K562 (cell line): ENCODE measurements around the gene DESI2. TPM values are rescaled to one million over a fixed set of nuclear protein-coding genes. Genes with fewer than 3 reads are reported as not detected.

Source experiments
- CBX1 ChIP-seq: sonication (generic); IDR thresholded peaks from 2 replicates; pipeline ENCODE4 v1.6.1; 2016; ENCODE audit warnings: antibody characterized with exemption, low read depth, mild to moderate bottlenecking
- ELK3 ChIP-seq: fragments of 450-650 bp; formaldehyde crosslinking; IDR thresholded peaks from 2 replicates; pipeline ENCODE4 v1.4.0; 2020; ENCODE audit warnings: mild to moderate bottlenecking
- FOXK1 ChIP-seq: sonication (generic); formaldehyde crosslinking; IDR thresholded peaks from 2 replicates; pipeline ENCODE4 v1.8.0; 2022; ENCODE audit warnings: missing genetic modification reagents, mild to moderate bottlenecking, borderline replicate concordance
- HES1 ChIP-seq: fragments of 450-650 bp; IDR thresholded peaks from 2 replicates; pipeline ENCODE4 v1.6.1; 2016; ENCODE audit warnings: low read depth, mild to moderate bottlenecking, moderate library complexity
- HMG20B ChIP-seq: fragments of 250-450 bp; sonication (Bioruptor Pico); IDR thresholded peaks from 2 replicates; pipeline ENCODE4 v1.5.0; 2021; ENCODE audit warnings: mild to moderate bottlenecking
- MEIS2 ChIP-seq: fragments of 450-650 bp; IDR thresholded peaks from 2 replicates; pipeline ENCODE4 v1.6.1; 2014; ENCODE audit warnings: mild to moderate bottlenecking; ENCODE audit not compliant: partially characterized antibody
- NCOA1 ChIP-seq: fragments of 450-650 bp; IDR thresholded peaks from 2 replicates; pipeline ENCODE4 v1.6.1; 2016; ENCODE audit warnings: low read depth
- NFE2L1 ChIP-seq: fragments of 450-650 bp; IDR thresholded peaks from 2 replicates; pipeline ENCODE4 v1.6.1; 2016; ENCODE audit warnings: missing genetic modification characterization, low read depth, mild to moderate bottlenecking, missing compliant biosample characterization, moderate library complexity, borderline replicate concordance
- POLR2A ChIP-seq: fragments of 450-650 bp; conservative IDR thresholded peaks from 2 replicates; pipeline ENCODE4 v1.6.1; 2016
- POLR2B ChIP-seq: fragments of 450-650 bp; IDR thresholded peaks from 2 replicates; pipeline ENCODE4 v1.6.1; 2018; ENCODE audit warnings: low read depth; ENCODE audit not compliant: partially characterized antibody
- POU5F1 ChIP-seq: fragments of 150-350 bp; IDR thresholded peaks from 2 replicates; pipeline ENCODE4 v1.6.1; 2014; ENCODE audit warnings: borderline replicate concordance, low read length, low read depth, mild to moderate bottlenecking; ENCODE audit not compliant: partially characterized antibody
- RHOXF2B ChIP-seq: fragments of 250-450 bp; sonication (Bioruptor Pico); conservative IDR thresholded peaks from 2 replicates; pipeline ENCODE4 v1.5.1; 2021
- RUNX1 ChIP-seq: sonication (generic); IDR thresholded peaks from 2 replicates; pipeline ENCODE4 v1.6.1; 2016; ENCODE audit warnings: antibody characterized with exemption, low read depth
- SLC30A9 ChIP-seq: fragments of 250-450 bp; sonication (Bioruptor Pico); IDR thresholded peaks from 2 replicates; pipeline ENCODE4 v1.8.0; 2022; ENCODE audit warnings: mild to moderate bottlenecking, moderate library complexity
- SMARCA5 ChIP-seq: fragments of 450-650 bp; IDR thresholded peaks from 2 replicates; pipeline ENCODE4 v1.6.1; 2016
- TBL1XR1 ChIP-seq, 2 experiments: IDR thresholded peaks; 2 replicates each; pipeline ENCODE4 v1.6.1; 2012; ENCODE audit warnings: improper control_type of control experiment in 2 of 2, low read length in 2 of 2, mild to moderate bottlenecking in 1 of 2
- WHSC1 ChIP-seq: IDR thresholded peaks from one replicate; pipeline ENCODE4 v1.6.1; 2012; ENCODE audit warnings: low read length, control low read depth, inconsistent platforms
- ZNF282 ChIP-seq: sonication (generic); formaldehyde crosslinking; IDR thresholded peaks from 2 replicates; pipeline ENCODE4 v1.8.1; 2023; ENCODE audit warnings: missing genetic modification reagents
- polyA plus RNA-seq, 8 experiments: library from polyadenylated mRNA; depleted of rRNA in 4 of 8; stranded (reverse) in 5 of 8; unstranded in 3 of 8; fragments of >200 nt; fragmentation: Nextera tagmentation in 2 of 8; fragmentation: Illumina TruSeq in 1 of 8; extraction: Ambion mirVana in 2 of 8; extraction: Trizol in 1 of 8; gene quantifications; 2 replicates each; pipeline versions ENCODE4 v1.2.1 to v1.2.3, GENCODE V29; 2011 to 2014; ENCODE audit warnings: inconsistent platforms in 1 of 8, missing spikeins in 1 of 8
- total RNA-seq, 7 experiments: library from RNA; depleted of rRNA in 6 of 7; stranded (reverse); fragments of >200 nt in 6 of 7; fragmentation: Illumina TruSeq in 2 of 7; extraction: Trizol in 2 of 7; gene quantifications; 2 replicates each; pipeline versions ENCODE4 v1.2.1 to v1.2.3, GENCODE V29; 2011 to 2021; ENCODE audit warnings: low replicate concordance in 1 of 7
- TF ChIP-seq, protein P1 (sequence below): fragments of 450-650 bp; IDR thresholded peaks from 2 replicates; pipeline ENCODE4 v1.6.1; 2016; ENCODE audit warnings: low read depth

Gene DESI2
- total and polyA plus RNA-seq, 9 of the 15 experiments (the other 6 are each of a cell fraction or from before 2014, with no cell fraction given), result 17.4 to 59.4 (median 38.4) TPM

GRCh38 chr1:244651956-244652622 lies 837 bp upstream of the DESI2 start (continued):
- TF ChIP-seq HES1 (no peak), POLR2A (peak; percentile 22), TBL1XR1 (IDR thresholded peaks at IDR 0.05; ENCODE audit: low read length in 2 of 2) (no peak), WHSC1 (no peak), SMARCA5 (0 out of 2 replicates have a peak, but pooled peaks have one; percentile 34), ZNF282 (no peak), POU5F1 (no peak), ELK3 (CRISPR knock-in tag) (no peak), CBX1 (no peak), RUNX1 (no peak), NCOA1 (peak; percentile 34; the same call in 1 of the 2 replicates), POLR2B (peak; percentile 53), HMG20B (CRISPR knock-in tag) (no peak), RHOXF2B (CRISPR knock-in tag) (peak; percentile 26; the same call in 1 of the 2 replicates), MEIS2 (no peak), NFE2L1 (tag) (no peak), SLC30A9 (no peak), FOXK1 (CRISPR knock-in tag) (no peak)
- TF ChIP-seq, protein P1, sequence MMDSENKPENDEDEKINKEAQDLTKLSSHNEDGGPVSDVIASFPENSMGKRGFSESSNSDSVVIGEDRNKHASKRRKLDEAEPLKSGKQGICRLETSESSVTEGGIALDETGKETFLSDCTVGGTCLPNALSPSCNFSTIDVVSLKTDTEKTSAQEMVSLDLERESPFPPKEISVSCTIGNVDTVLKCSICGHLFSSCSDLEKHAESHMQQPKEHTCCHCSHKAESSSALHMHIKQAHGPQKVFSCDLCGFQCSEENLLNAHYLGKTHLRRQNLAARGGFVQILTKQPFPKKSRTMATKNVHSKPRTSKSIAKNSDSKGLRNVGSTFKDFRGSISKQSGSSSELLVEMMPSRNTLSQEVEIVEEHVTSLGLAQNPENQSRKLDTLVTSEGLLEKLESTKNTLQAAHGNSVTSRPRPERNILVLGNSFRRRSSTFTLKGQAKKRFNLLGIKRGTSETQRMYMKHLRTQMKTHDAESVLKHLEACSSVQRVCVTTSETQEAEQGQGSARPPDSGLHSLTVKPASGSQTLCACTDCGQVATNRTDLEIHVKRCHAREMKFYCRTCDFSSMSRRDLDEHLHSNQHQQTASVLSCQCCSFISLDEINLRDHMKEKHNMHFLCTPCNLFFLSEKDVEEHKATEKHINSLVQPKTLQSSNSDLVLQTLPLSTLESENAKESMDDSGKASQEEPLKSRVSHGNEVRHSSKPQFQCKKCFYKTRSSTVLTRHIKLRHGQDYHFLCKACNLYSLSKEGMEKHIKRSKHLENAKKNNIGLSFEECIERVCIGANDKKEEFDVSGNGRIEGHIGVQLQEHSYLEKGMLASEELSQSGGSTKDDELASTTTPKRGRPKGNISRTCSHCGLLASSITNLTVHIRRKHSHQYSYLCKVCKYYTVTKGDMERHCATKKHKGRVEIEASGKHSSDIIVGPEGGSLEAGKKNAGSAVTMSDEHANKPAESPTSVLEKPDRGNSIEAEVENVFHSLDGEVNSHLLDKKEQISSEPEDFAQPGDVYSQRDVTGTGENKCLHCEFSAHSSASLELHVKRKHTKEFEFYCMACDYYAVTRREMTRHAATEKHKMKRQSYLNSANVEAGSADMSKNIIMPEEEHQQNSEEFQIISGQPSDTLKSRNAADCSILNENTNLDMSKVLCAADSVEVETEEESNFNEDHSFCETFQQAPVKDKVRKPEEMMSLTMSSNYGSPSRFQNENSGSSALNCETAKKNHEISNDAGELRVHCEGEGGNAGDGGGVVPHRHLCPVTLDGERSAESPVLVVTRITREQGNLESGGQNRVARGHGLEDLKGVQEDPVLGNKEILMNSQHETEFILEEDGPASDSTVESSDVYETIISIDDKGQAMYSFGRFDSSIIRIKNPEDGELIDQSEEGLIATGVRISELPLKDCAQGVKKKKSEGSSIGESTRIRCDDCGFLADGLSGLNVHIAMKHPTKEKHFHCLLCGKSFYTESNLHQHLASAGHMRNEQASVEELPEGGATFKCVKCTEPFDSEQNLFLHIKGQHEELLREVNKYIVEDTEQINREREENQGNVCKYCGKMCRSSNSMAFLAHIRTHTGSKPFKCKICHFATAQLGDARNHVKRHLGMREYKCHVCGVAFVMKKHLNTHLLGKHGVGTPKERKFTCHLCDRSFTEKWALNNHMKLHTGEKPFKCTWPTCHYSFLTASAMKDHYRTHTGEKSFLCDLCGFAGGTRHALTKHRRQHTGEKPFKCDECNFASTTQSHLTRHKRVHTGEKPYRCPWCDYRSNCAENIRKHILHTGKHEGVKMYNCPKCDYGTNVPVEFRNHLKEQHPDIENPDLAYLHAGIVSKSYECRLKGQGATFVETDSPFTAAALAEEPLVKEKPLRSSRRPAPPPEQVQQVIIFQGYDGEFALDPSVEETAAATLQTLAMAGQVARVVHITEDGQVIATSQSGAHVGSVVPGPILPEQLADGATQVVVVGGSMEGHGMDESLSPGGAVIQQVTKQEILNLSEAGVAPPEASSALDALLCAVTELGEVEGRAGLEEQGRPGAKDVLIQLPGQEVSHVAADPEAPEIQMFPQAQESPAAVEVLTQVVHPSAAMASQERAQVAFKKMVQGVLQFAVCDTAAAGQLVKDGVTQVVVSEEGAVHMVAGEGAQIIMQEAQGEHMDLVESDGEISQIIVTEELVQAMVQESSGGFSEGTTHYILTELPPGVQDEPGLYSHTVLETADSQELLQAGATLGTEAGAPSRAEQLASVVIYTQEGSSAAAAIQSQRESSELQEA, result no peak
